HepG2 (cell line): ENCODE measurements around the gene GJB6. TPM values are rescaled to one million over a fixed set of nuclear protein-coding genes. Genes with fewer than 3 reads are reported as not detected.

ENCODE experiments used
- ATAC-seq: fragments of 200-7000 bp; cut with Tn5 transposase; 3 replicates; pipeline ENCODE4 v1.9.1; 2020; ENCODE audit warnings: mild to moderate bottlenecking, moderate library complexity
- BruUV-seq: library from RNA; stranded (reverse); fragments of 400-500 nt; replicated peaks from 2 replicates; lab custom pipeline; 2021; lab: Mats Ljungman, UMichigan
- CTCF ChIA-PET: fragments of 300-600 bp; formaldehyde crosslinking; extraction: SDS; loops from one replicate; lab custom pipeline; 2021; ENCODE audit warnings: low total read pairs, inconsistent platforms, low intra/inter-chr PET ratio; lab: Yijun Ruan, JAX
- POLR2A ChIA-PET: fragments of 350-600 bp; sonication (Branson Sonifier 250); formaldehyde crosslinking; loops from one replicate; lab custom pipeline; 2020; ENCODE audit warnings: antibody characterized with exemption, inconsistent platforms; lab: Yijun Ruan, JAX
- DNase-seq: peaks from one replicate; pipeline ENCODE4 v3.0.0-alpha.2; 2015; ENCODE audit warnings: low spot score
- FAIRE-seq: peaks from 3 replicates; lab custom pipeline; 2011; peaks lifted over from hg19 to GRCh38; lab: Jason Lieb, UNC
- H2AFZ ChIP-seq: one replicate; pipeline ENCODE4 v1.6.1; 2011; ENCODE audit warnings: low read length, inconsistent platforms
- H3K27ac ChIP-seq: fragments of 300-600 bp; 3 replicates; pipeline ENCODE4 v1.8.0; 2011; ENCODE audit warnings: mixed run types, mild to moderate bottlenecking, mixed read lengths, low read length, inconsistent platforms; ENCODE audit not compliant: insufficient read depth; ENCODE audit errors: extremely low read length
- H3K27me3 ChIP-seq, 2 experiments: fragments of 200-600 bp in 1 of 2; 2 replicates in 1 of 2; 3 replicates in 1 of 2; pipeline versions ENCODE4 v1.6.0 to v1.8.0; 2011; ENCODE audit warnings: low read length in 2 of 2, mild to moderate bottlenecking in 2 of 2, moderate library complexity in 2 of 2, inconsistent platforms in 1 of 2; ENCODE audit not compliant: insufficient read depth in 2 of 2, control insufficient read depth in 1 of 2
- H3K36me3 ChIP-seq, 2 experiments: fragments of 200-600 bp in 1 of 2; replicated peaks in 1 of 2; 2 replicates in 1 of 2; 3 replicates in 1 of 2; pipeline versions ENCODE4 v1.5.1 to v1.8.0; 2011; ENCODE audit warnings: low read length in 2 of 2, inconsistent platforms in 1 of 2; ENCODE audit not compliant: insufficient read depth in 2 of 2, control insufficient read depth in 1 of 2
- H3K4me1 ChIP-seq: 2 replicates; pipeline ENCODE4 v1.5.1; 2012; ENCODE audit warnings: low read length, inconsistent platforms; ENCODE audit not compliant: insufficient read depth
- H3K4me2 ChIP-seq: 2 replicates; pipeline ENCODE4 v1.6.0; 2011; ENCODE audit warnings: low read depth, low read length, inconsistent platforms
- H3K4me3 ChIP-seq, 3 experiments: fragments of 200-600 bp in 1 of 3; sonication (generic), shearing (Covaris generic) in 1 of 3; replicated peaks in 1 of 3; 2 replicates each; pipeline ENCODE4 v1.5.1; 2011 to 2016; ENCODE audit warnings: low read length in 3 of 3, inconsistent platforms in 2 of 3, low read depth in 2 of 3, mild to moderate bottlenecking in 2 of 3, control low read depth in 1 of 3, mixed read lengths in 1 of 3; ENCODE audit not compliant: insufficient read depth in 1 of 3
- H3K79me2 ChIP-seq: one replicate; pipeline ENCODE4 v1.6.1; 2011; ENCODE audit warnings: low read length, inconsistent platforms; ENCODE audit not compliant: insufficient read depth
- H3K9ac ChIP-seq: 2 replicates; pipeline ENCODE4 v1.6.0; 2011; ENCODE audit warnings: mild to moderate bottlenecking, low read depth, low read length, inconsistent platforms; ENCODE audit not compliant: insufficient read depth
- H3K9me3 ChIP-seq: 2 replicates; pipeline ENCODE4 v1.5.1; 2012; ENCODE audit warnings: mild to moderate bottlenecking, low read length
- H4K20me1 ChIP-seq: 2 replicates; pipeline ENCODE4 v1.6.0; 2011; ENCODE audit warnings: inconsistent platforms, mild to moderate bottlenecking, low read length, moderate library complexity; ENCODE audit not compliant: insufficient read depth
- CCAR2 ChIP-seq: fragments of 200-400 bp; formaldehyde crosslinking; optimal IDR thresholded peaks from 2 replicates; pipeline ENCODE3; 2018; ENCODE audit warnings: low read depth, mild to moderate bottlenecking, low read length, moderate library complexity
- CEBPZ ChIP-seq: IDR thresholded peaks from 2 replicates; pipeline ENCODE4 v1.6.1; 2012; ENCODE audit warnings: low read length, improper control_type of control experiment
- HNRNPLL ChIP-seq: fragments of 200-400 bp; formaldehyde crosslinking; IDR thresholded peaks from 2 replicates; pipeline ENCODE4 v1.6.1; 2017; ENCODE audit warnings: mild to moderate bottlenecking, low read depth, low read length; ENCODE audit not compliant: poor library complexity, severe bottlenecking
- KDM2A ChIP-seq: sonication (generic); formaldehyde crosslinking; IDR thresholded peaks from 2 replicates; pipeline ENCODE4 v1.4.0; 2020; ENCODE audit warnings: low read depth, missing genetic modification reagents, borderline replicate concordance
- NFIB ChIP-seq: sonication (generic); formaldehyde crosslinking; IDR thresholded peaks from 2 replicates; pipeline ENCODE4 v1.9.0; 2021; ENCODE audit warnings: missing genetic modification reagents, mild to moderate bottlenecking, borderline replicate concordance
- PHF8 ChIP-seq: sonication (generic); formaldehyde crosslinking; IDR thresholded peaks from 2 replicates; pipeline ENCODE4 v1.5.0; 2020; ENCODE audit warnings: missing genetic modification reagents
- ZNF230 ChIP-seq: sonication (generic); formaldehyde crosslinking; IDR thresholded peaks from 2 replicates; pipeline ENCODE4 v1.4.0; 2020; ENCODE audit warnings: mild to moderate bottlenecking, missing genetic modification reagents
- ZNF253 ChIP-seq: sonication (generic); formaldehyde crosslinking; IDR thresholded peaks from 2 replicates; pipeline ENCODE4 v1.8.0; 2022; ENCODE audit warnings: mild to moderate bottlenecking, missing genetic modification reagents, borderline replicate concordance
- ZNF446 ChIP-seq: sonication (generic); formaldehyde crosslinking; IDR thresholded peaks from 2 replicates; pipeline ENCODE4 v1.5.0; 2020; ENCODE audit warnings: mild to moderate bottlenecking, missing genetic modification reagents
- ZSCAN25 ChIP-seq: sonication (generic); formaldehyde crosslinking; IDR thresholded peaks from 2 replicates; pipeline ENCODE4 v1.8.0; 2022; ENCODE audit warnings: mild to moderate bottlenecking, missing genetic modification reagents
- WGBS: methylation state at CpG from one replicate; pipeline ENCODE4 v1.1.6; 2017; ENCODE audit warnings: low lambda C conversion rate; 5-methylcytosine and 5-hydroxymethylcytosine counted together
- in situ Hi-C: cut with HindIII; loops from 2 replicates; pipeline ENCODE4 v1.10.0; 2017; ENCODE audit warnings: low pct_unique_long_range_greater_than_20kb; ENCODE audit not compliant: extremely low pct_ligation_motif_present
- intact Hi-C: fragments of 100-400 bp; cut with micrococcal nuclease; formaldehyde crosslinking; loops from one replicate; pipeline ENCODE4 v1.10.0; 2022; ENCODE audit not compliant: unreplicated experiment
- polyA plus RNA-seq, 8 experiments: library from polyadenylated mRNA; depleted of rRNA in 3 of 8; stranded (reverse) in 7 of 8; unstranded in 1 of 8; fragments of >200 nt; fragmentation: Illumina TruSeq in 4 of 8; extraction: Trizol in 4 of 8; gene quantifications; 2 replicates each; pipeline versions ENCODE4 v1.2.1 to v1.2.3, GENCODE V29; 2011 to 2016; ENCODE audit warnings: low read depth in 4 of 8, missing spikeins in 1 of 8, mixed read lengths in 1 of 8; ENCODE audit not compliant: insufficient read depth in 1 of 8
- total RNA-seq, 5 experiments: library from RNA; depleted of rRNA; stranded (reverse); fragments of >200 nt; fragmentation: Illumina TruSeq; extraction: Trizol; gene quantifications; 2 replicates each; pipeline ENCODE4 v1.2.3, GENCODE V29; 2016; ENCODE audit warnings: low read depth in 1 of 5
- TF ChIP-seq, protein P1 (sequence below): sonication (generic); formaldehyde crosslinking; IDR thresholded peaks from 2 replicates; pipeline ENCODE4 v1.4.0; 2020; ENCODE audit warnings: mild to moderate bottlenecking, missing genetic modification reagents

The GJB6 gene
- total and polyA plus RNA-seq, 2 of the 13 experiments (the other 11 are each of a cell fraction or from before 2014, with no cell fraction given), result not detected

DNA sequence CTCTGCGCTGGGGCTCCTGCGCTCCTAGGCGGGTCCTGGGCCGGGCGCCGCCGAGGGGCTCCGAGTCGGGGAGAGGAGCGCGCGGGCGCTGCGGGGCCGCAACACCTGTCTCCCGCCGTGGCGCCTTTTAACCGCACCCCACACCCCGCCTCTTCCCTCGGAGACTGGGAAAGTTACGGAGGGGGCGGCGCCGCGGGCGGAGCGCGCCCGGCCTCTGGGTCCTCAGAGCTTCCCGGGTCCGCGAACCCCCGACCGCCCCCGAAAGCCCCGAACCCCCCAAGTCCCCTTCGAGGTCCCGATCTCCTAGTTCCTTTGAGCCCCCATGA, 39.3 kb downstream of the GJB6 start, which contains the start of gene GJB2:
Gene GJB2 (minus strand): TSS at position 103 of the 326 bp plus-strand sequence. CDS start 3,357 bp downstream, outside the sequence.
- H3K4me3 ChIP-seq, result peak within 1 kb of the TSS; percentile 49 to 70 (median 60)
- FAIRE-seq, result no peak
- H3K27me3 ChIP-seq, result peaks cover 4 to 61% of the 10 kb centered on the region in 2 experiments
- H2AFZ ChIP-seq, result no peak within 1 kb of the TSS
- WGBS, result 1% methylated on average over 16 of the region's 39 CpGs
- no peaks in the 10 kb centered on the region; the same call in 1 of the 2 replicates for H4K20me1 ChIP-seq
- peaks cover 38% of the 10 kb centered on the region for H3K4me1 ChIP-seq
- TF ChIP-seq CEBPZ (no peak), ZNF253 (CRISPR knock-in tag) (no peak), ZSCAN25 (CRISPR knock-in tag) (no peak), ZNF446 (CRISPR knock-in tag) (no peak), HNRNPLL (peak; percentile 66), KDM2A (CRISPR knock-in tag) (no peak), NFIB (CRISPR knock-in tag) (no peak), ZNF230 (no peak), PHF8 (0 out of 2 replicates have a peak, but pooled peaks have one; percentile 3), CCAR2 (no peak)
- TF ChIP-seq, protein P1, sequence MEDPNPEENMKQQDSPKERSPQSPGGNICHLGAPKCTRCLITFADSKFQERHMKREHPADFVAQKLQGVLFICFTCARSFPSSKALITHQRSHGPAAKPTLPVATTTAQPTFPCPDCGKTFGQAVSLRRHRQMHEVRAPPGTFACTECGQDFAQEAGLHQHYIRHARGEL (CRISPR knock-in tag), result no peak
- TF ChIP-seq, all 625 proteins: peak for 2
- ChIA-PET CTCF (no interaction called here), POLR2A (no interaction called here)
- intact Hi-C loops, result no loop called here
- in situ Hi-C loops, result loop anchor here (10.0 kb wide), 1 partner anchor 102 kb away; no protein-coding TSS in a partner anchor
- ATAC-seq (peak; percentile 9; the same call in 1 of the 3 replicates), DNase-seq (no peak)
- Histone ChIP-seq H3K27ac (no peak within 1 kb of the TSS), H3K9ac (0 out of 2 replicates have a peak within 1 kb of the TSS, but pooled peaks have one; percentile 10), H3K9me3 (no peaks in the 10 kb centered on the region), H3K36me3 (no peaks in the 10 kb centered on the region), H3K4me2 (peak within 1 kb of the TSS; percentile 79), H3K79me2 (no peaks in the 10 kb centered on the region)
- no TSS peak for BruUV-seq
